Stimulated activated CD8-positive, alpha-beta memory T cell treated with anti-CD3 and anti-CD28 coated beads, Interleukin-15, amount 100 ng/mL, for 4 hours (primary cell): ENCODE results near the gene ARHGAP35.

Experiments used
- DNase-seq, 2 donors: peaks; one replicate each; pipeline ENCODE4 v3.0.0-alpha.2; 2020; ENCODE audit warnings: low read depth in 2 of 2

Gene ARHGAP35

DNA sequence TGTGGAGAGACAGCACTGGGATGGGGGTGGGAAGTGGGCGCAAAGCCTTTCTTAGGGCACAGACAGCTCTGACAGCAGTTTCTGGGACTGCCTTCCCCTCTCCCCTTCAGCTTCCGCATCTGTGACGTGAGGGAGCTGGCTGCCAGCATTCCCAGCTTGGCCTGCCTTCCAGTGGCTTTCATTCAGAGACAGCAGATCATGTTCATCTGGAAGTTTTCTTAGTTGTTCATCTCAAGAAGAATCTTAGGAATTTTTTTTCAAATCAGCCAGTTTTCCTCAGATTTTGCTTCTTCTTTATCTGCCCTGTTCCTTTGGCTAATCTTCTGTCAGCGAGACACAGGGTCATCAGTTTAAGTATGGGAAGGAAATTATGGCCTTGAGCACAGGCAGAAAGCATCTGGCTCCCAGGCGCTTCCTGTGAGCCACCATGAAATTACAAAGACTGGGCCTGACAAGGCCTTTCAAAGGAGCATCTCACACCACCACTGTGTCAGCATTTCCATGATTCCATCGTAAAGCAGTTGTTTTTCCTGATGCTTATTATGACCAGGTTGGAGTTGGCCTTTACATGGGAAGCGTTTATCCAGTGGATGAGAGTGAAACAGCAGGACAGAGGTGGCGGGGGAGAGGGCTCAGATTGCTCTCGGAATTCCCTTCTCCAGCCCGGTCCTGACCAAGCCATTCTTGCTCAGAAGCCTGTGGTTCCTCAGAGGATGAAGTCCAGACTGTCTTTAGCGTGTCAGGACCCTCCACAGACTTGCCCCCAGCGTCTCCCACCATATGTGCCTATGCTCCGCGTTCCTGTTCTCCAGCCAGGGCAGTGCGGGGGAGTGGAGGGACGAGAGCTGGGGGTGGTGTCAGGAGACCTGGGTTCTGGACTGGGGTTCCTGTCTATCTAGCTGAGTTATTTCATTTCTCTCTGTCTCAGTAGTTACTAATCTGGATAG lies 43.6 kb downstream of the ARHGAP35 start:
- no peak for DNase-seq

DNA sequence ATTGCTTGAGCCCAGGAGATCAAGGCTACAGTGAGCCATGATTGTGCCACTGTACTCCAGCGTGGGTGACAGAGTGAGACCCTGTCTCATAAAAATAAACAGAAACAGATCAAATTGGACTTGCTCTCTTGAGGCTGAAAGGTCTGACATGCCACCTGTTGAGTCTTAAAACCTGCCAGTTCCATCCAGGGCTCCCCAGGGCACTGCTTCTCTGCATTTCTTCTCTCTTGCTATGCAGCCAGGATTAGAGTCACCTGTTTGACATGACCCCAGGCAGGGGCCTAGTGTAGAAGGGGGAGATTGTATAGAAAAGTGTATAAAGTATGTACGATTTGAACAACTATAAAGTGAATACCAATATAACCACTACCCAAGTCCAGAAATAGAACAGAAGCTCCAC lies 45.4 kb downstream of the ARHGAP35 start:
- DNase-seq = no peak

DNA sequence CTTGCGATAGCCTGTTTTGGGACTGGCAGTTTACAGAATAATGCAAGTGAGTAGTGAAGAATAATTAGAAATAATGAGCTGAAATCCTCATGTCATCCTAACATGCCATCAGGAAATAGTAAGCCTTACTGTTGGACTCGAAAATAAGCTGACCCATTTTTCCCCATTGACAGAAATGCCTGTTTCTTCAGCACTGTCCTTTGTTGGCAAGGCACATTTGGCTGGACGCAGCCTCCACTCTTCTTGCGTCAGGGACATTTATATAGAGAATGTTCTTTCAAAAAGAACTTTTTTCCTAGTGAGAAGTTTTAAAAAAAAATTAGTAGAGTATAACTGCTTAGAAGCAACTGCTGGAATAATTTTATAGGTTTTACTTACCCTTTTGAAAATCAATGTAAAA lies 47.1 kb downstream of the ARHGAP35 start:
- no peak for DNase-seq

DNA sequence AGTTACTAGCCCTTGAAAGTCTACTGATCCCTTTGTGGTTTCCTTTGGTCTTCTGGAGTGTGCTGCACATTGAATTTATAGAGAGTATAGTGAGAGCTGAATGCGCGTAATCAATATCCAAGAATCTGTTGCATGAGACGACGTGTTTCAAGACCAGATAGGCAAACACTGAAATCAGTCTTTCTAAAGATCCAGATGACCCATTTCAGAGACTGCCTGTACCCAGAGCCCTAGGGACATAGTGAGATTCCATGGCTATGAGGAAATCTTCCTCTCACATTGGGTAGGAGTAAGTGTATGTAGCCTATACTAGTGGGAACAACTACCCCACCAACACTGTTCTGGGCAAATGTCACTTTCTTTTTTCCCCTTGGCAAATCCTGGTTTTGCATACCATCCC lies 48.6 kb downstream of the ARHGAP35 start:
- no peak for DNase-seq
